Testis (tissue), 2 donors: Measurements from ENCODE around the gene SCNN1B.

Source experiments
- POLR2A ChIP-seq: fragments of 450-650 bp; IDR thresholded peaks from one replicate; pipeline ENCODE4 v1.6.1; 2017; ENCODE audit warnings: antibody characterized with exemption, mild to moderate bottlenecking, moderate library complexity
- TF ChIP-seq, protein P1 (sequence below), 3 experiments: fragments of 450-650 bp in 2 of 3; fragments of 200-600 bp in 1 of 3; sonication (generic) in 1 of 3; IDR thresholded peaks; one replicate each; pipeline ENCODE4 v1.5.1; 2016 to 2019; ENCODE audit warnings: antibody characterized with exemption in 3 of 3, mild to moderate bottlenecking in 2 of 3, moderate library complexity in 1 of 3

DNA sequence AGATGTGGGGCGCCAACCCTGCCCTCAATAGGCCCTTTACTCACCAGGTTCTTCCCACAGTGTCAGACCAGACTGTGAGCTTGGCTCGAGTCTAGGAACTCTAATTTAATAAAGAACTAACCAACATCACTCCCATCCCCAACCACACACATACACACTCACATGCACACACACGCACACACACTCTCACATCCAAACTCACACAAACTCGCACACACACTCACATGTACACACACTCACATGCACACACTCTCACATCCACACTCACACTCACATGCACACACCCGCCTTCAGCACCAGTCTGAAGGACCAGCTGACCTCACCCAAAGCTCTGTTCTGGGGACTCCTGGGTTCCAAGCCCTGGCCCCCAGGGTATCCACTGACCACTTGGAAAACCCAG is 87.1 kb downstream of the SCNN1B start:
- TF ChIP-seq, protein P1, sequence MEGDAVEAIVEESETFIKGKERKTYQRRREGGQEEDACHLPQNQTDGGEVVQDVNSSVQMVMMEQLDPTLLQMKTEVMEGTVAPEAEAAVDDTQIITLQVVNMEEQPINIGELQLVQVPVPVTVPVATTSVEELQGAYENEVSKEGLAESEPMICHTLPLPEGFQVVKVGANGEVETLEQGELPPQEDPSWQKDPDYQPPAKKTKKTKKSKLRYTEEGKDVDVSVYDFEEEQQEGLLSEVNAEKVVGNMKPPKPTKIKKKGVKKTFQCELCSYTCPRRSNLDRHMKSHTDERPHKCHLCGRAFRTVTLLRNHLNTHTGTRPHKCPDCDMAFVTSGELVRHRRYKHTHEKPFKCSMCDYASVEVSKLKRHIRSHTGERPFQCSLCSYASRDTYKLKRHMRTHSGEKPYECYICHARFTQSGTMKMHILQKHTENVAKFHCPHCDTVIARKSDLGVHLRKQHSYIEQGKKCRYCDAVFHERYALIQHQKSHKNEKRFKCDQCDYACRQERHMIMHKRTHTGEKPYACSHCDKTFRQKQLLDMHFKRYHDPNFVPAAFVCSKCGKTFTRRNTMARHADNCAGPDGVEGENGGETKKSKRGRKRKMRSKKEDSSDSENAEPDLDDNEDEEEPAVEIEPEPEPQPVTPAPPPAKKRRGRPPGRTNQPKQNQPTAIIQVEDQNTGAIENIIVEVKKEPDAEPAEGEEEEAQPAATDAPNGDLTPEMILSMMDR (IDR thresholded peaks at IDR 0.05): no peak
- TF ChIP-seq POLR2A: no peak
